Epithelial cell of prostate (primary cell): ENCODE results near the gene REXO5.
"Not testable (repeated sequence)": the region's sequence is repeated elsewhere in the genome, so short reads cannot be mapped to it uniquely, and the experiment has no call there.

Experiments used
- DNase-seq: peaks from one replicate; pipeline ENCODE4 v3.0.0-alpha.2; 2011; ENCODE audit warnings: low read depth, low spot score
- H3K27ac ChIP-seq: fragments of 450-650 bp; 2 replicates; pipeline ENCODE4 v1.5.1; 2017; ENCODE audit warnings: mild to moderate bottlenecking

REXO5 gene

GRCh38 chr16:20846030-20846429 is 39.7 kb downstream of the REXO5 start:
- H3K27ac ChIP-seq, result no peak overlapping the region
- no peak for DNase-seq

GRCh38 chr16:20846551-20846950 is 40.2 kb downstream of the REXO5 start:
- no peak overlapping the region for H3K27ac ChIP-seq
- DNase-seq, result no peak

GRCh38 chr16:20847550-20847949 is 41.2 kb downstream of the REXO5 start:
- DNase-seq, result no peak
- no peak overlapping the region for H3K27ac ChIP-seq

GRCh38 chr16:20849589-20850390 is 43.5 kb downstream of the REXO5 start:
- no peak overlapping the region for H3K27ac ChIP-seq
- peak; percentile 14 for DNase-seq

GRCh38 chr16:20850981-20851380 is 44.7 kb downstream of the REXO5 start:
- DNase-seq, result no peak
- peak overlapping the region; percentile 67 for H3K27ac ChIP-seq

GRCh38 chr16:20851601-20852000 is 45.3 kb downstream of the REXO5 start:
- H3K27ac ChIP-seq, result peak overlapping the region; percentile 67
- DNase-seq, result peak; percentile 37

- DNase-seq, result no peak
- peak overlapping the region; percentile 67 for H3K27ac ChIP-seq
These were observed 46.8 kb downstream of the REXO5 start for GRCh38 chr16:20853143-20853542.

- no peak for DNase-seq
- H3K27ac ChIP-seq, result peak overlapping the region; percentile 67
These were observed 47.8 kb downstream of the REXO5 start for GRCh38 chr16:20853981-20854620.

- peak overlapping the region; percentile 67 for H3K27ac ChIP-seq
- no peak for DNase-seq
These were observed 48.6 kb downstream of the REXO5 start for GRCh38 chr16:20854963-20855362.

GRCh38 chr16:20857281-20857680 is 51.0 kb downstream of the REXO5 start:
- DNase-seq, result no peak
- H3K27ac ChIP-seq, result no peak overlapping the region

GRCh38 chr16:20859229-20859628 is 52.9 kb downstream of the REXO5 start:
- no peak for DNase-seq
- no peak overlapping the region for H3K27ac ChIP-seq

GRCh38 chr16:20859699-20860098 is 53.4 kb downstream of the REXO5 start:
- no peak for DNase-seq
- H3K27ac ChIP-seq, result no peak overlapping the region

GRCh38 chr16:20860361-20860760 is 54.0 kb downstream of the REXO5 start:
- DNase-seq, result no peak
- H3K27ac ChIP-seq, result no peak overlapping the region

GRCh38 chr16:20860995-20861394 is 54.7 kb downstream of the REXO5 start:
- not testable (repeated sequence) for H3K27ac ChIP-seq, DNase-seq

- H3K27ac ChIP-seq, result no peak overlapping the region
- DNase-seq, result no peak
These were observed 56.0 kb downstream of the REXO5 start for GRCh38 chr16:20862162-20862960.

- DNase-seq, result not testable (repeated sequence)
- H3K27ac ChIP-seq, result peak overlapping the region; percentile 99
These were observed 58.0 kb downstream of the REXO5 start for GRCh38 chr16:20864376-20864775.

- peak; percentile 68 for DNase-seq
- H3K27ac ChIP-seq, result peak overlapping the region; percentile 99
These were observed 59.2 kb downstream of the REXO5 start for GRCh38 chr16:20865420-20866131.

- DNase-seq, result peak; percentile 66
- H3K27ac ChIP-seq, result peak overlapping the region; percentile 99
These were observed 59.9 kb downstream of the REXO5 start for GRCh38 chr16:20866145-20866772.

GRCh38 chr16:20866801-20867200 is 60.5 kb downstream of the REXO5 start:
- no peak for DNase-seq
- H3K27ac ChIP-seq, result peak overlapping the region; percentile 99

GRCh38 chr16:20867585-20867984 is 61.3 kb downstream of the REXO5 start:
- H3K27ac ChIP-seq, result peak overlapping the region; percentile 99
- no peak for DNase-seq
